DOHH2 (cell line): Measurements from ENCODE around the gene ARFGAP2.

Experiments used
- H3F3A ChIP-seq: fragments of 200-600 bp; sonication (generic), shearing (Covaris generic); 2 replicates; pipeline ENCODE4 v1.6.0; 2016; ENCODE audit warnings: antibody characterized with exemption, mild to moderate bottlenecking; ENCODE audit not compliant: control insufficient read depth, insufficient read depth
- H3K27ac ChIP-seq: fragments of 200-600 bp; sonication (generic); 2 replicates; pipeline ENCODE4 v1.5.1; 2014; ENCODE audit warnings: low read depth, mild to moderate bottlenecking, low read length, moderate library complexity
- H3K27me3 ChIP-seq: fragments of 200-600 bp; sonication (generic); 2 replicates; pipeline ENCODE4 v1.6.1; 2014; ENCODE audit warnings: mild to moderate bottlenecking, low read length, mixed read lengths; ENCODE audit not compliant: control insufficient read depth
- H3K36me3 ChIP-seq: fragments of 200-600 bp; sonication (generic); 2 replicates; pipeline ENCODE4 v1.6.1; 2014; ENCODE audit warnings: mild to moderate bottlenecking, low read length, moderate library complexity, mixed read lengths; ENCODE audit not compliant: control insufficient read depth
- H3K4me1 ChIP-seq: fragments of 200-600 bp; sonication (generic); 2 replicates; pipeline ENCODE4 v1.6.1; 2014; ENCODE audit warnings: mild to moderate bottlenecking, low read length, mixed read lengths; ENCODE audit not compliant: control insufficient read depth
- H3K4me2 ChIP-seq: fragments of 200-600 bp; sonication (generic); 2 replicates; pipeline ENCODE4 v1.6.0; 2014; ENCODE audit warnings: mild to moderate bottlenecking, low read length, moderate library complexity
- H3K4me3 ChIP-seq: fragments of 200-600 bp; sonication (generic); 2 replicates; pipeline ENCODE4 v1.5.1; 2014; ENCODE audit warnings: mild to moderate bottlenecking, low read length, mixed read lengths
- H3K79me2 ChIP-seq: fragments of 200-600 bp; sonication (generic); 2 replicates; pipeline ENCODE4 v1.6.1; 2014; ENCODE audit warnings: mild to moderate bottlenecking, low read length, mixed read lengths; ENCODE audit not compliant: control insufficient read depth
- H3K9me2 ChIP-seq: fragments of 200-600 bp; sonication (generic); replicated peaks from 2 replicates; pipeline ENCODE4 v1.6.1; 2014; ENCODE audit warnings: mild to moderate bottlenecking, low read length, mixed read lengths; ENCODE audit not compliant: control insufficient read depth
- H3K9me3 ChIP-seq: fragments of 200-600 bp; sonication (generic); 2 replicates; pipeline ENCODE4 v1.6.1; 2014; ENCODE audit warnings: antibody characterized with exemption, low read length, mixed read lengths; ENCODE audit not compliant: control insufficient read depth, insufficient read depth
- H4K20me1 ChIP-seq: fragments of 200-600 bp; sonication (generic); 2 replicates; pipeline ENCODE4 v1.6.0; 2014; ENCODE audit warnings: low read depth, mild to moderate bottlenecking, antibody characterized with exemption, low read length, moderate library complexity; ENCODE audit not compliant: control insufficient read depth, insufficient read depth
- CTCF ChIP-seq: fragments of 200-600 bp; sonication (generic); IDR thresholded peaks from one replicate; pipeline ENCODE4 v1.5.1; 2014; ENCODE audit warnings: antibody characterized with exemption, mild to moderate bottlenecking, low read depth, low read length; ENCODE audit not compliant: poor library complexity, severe bottlenecking
- EZH2phosphoT487 ChIP-seq: fragments of 200-600 bp; sonication (generic); IDR thresholded peaks from 2 replicates; pipeline ENCODE4 v1.6.1; 2017; ENCODE audit warnings: borderline replicate concordance, mild to moderate bottlenecking, antibody characterized with exemption, low read length, moderate library complexity, mixed read lengths

The ARFGAP2 gene

GRCh38 chr11:47177229-47177845 is 658 bp upstream of the ARFGAP2 start:
- peaks cover 4% of the 10 kb centered on the region; the same call in 1 of the 2 replicates for H4K20me1 ChIP-seq
- peaks cover 40% of the 10 kb centered on the region for H3K36me3 ChIP-seq
- peaks cover 43% of the 10 kb centered on the region for H3K79me2 ChIP-seq
- no peaks in the 10 kb centered on the region for H3K9me2 ChIP-seq
- H3K4me3 ChIP-seq, result peak overlapping the region; percentile 81
- no peaks in the 10 kb centered on the region for H3K9me3 ChIP-seq
- H3K4me2 ChIP-seq, result peak overlapping the region; percentile 95
- peak; percentile 93 for TF ChIP-seq CTCF
- TF ChIP-seq EZH2phosphoT487, result no peak
- peak overlapping the region; percentile 68 for H3K27ac ChIP-seq
- peaks cover 20% of the 10 kb centered on the region for H3K4me1 ChIP-seq
- H3F3A ChIP-seq, result no peaks in the 10 kb centered on the region
- H3K27me3 ChIP-seq, result no peaks in the 10 kb centered on the region

GRCh38 chr11:47175746-47176327 is 842 bp downstream of the ARFGAP2 start:
- no peak for TF ChIP-seq CTCF
- no peak for TF ChIP-seq EZH2phosphoT487
- peaks cover 20% of the 10 kb centered on the region for H3K4me1 ChIP-seq

GRCh38 chr11:47172740-47173336 is 3.8 kb downstream of the ARFGAP2 start:
- H3K9me2 ChIP-seq, result no peaks in the 10 kb centered on the region

More at GRCh38 chr11:47175746-47176327, 842 bp downstream of the ARFGAP2 start:
- peak overlapping the region; percentile 81 for H3K4me3 ChIP-seq
- H3K36me3 ChIP-seq, result peaks cover 55% of the 10 kb centered on the region
- no peaks in the 10 kb centered on the region for H3K9me2 ChIP-seq
- H3F3A ChIP-seq, result no peaks in the 10 kb centered on the region; the same call in 1 of the 2 replicates
- H3K9me3 ChIP-seq, result no peaks in the 10 kb centered on the region
- peak overlapping the region; percentile 95 for H3K4me2 ChIP-seq
- peaks cover 58% of the 10 kb centered on the region for H3K79me2 ChIP-seq
- H4K20me1 ChIP-seq, result peaks cover 4% of the 10 kb centered on the region; the same call in 1 of the 2 replicates
- H3K27me3 ChIP-seq, result no peaks in the 10 kb centered on the region
- peak overlapping the region; percentile 68 for H3K27ac ChIP-seq

More at GRCh38 chr11:47172740-47173336, 3.8 kb downstream of the ARFGAP2 start:
- Histone ChIP-seq H3K4me2 (no peak overlapping the region), H3K79me2 (peaks cover 71% of the 10 kb centered on the region), H3K27ac (no peak overlapping the region), H3K4me3 (no peak overlapping the region), H4K20me1 (peaks cover 4% of the 10 kb centered on the region; the same call in 1 of the 2 replicates), H3K4me1 (peaks cover 17% of the 10 kb centered on the region), H3K27me3 (no peaks in the 10 kb centered on the region), H3K36me3 (peaks cover 79% of the 10 kb centered on the region), H3F3A (no peaks in the 10 kb centered on the region; the same call in 1 of the 2 replicates), H3K9me3 (no peaks in the 10 kb centered on the region)
- TF ChIP-seq EZH2phosphoT487, result no peak
- no peak for TF ChIP-seq CTCF
